GM12878 (cell line): ENCODE data around the gene SGMS1. TPM values are rescaled to one million over a fixed set of nuclear protein-coding genes. Genes with fewer than 3 reads are reported as not detected.

Source experiments
- ATAC-seq: fragments of 200-7000 bp; cut with Tn5 transposase; 3 replicates; pipeline ENCODE4 v1.9.1; 2020; ENCODE audit warnings: mild to moderate bottlenecking, moderate library complexity
- BruUV-seq: library from RNA; stranded (reverse); fragments of 400-500 nt; replicated peaks from 2 replicates; lab custom pipeline; 2021; lab: Mats Ljungman, UMichigan
- CTCF ChIA-PET: fragments of 300-600 bp; sonication (Branson Sonifier 250); formaldehyde crosslinking; extraction: SDS; loops from one replicate; lab custom pipeline; 2021; ENCODE audit warnings: inconsistent platforms; lab: Yijun Ruan, JAX
- POLR2A ChIA-PET: fragments of 350-600 bp; formaldehyde crosslinking; extraction: SDS; loops from one replicate; lab custom pipeline; 2021; ENCODE audit warnings: inconsistent platforms; lab: Charles Lee
- RAD21 ChIA-PET: fragments of 300-600 bp; sonication (Branson Sonifier 250); formaldehyde crosslinking; loops from one replicate; lab custom pipeline; 2023; ENCODE audit warnings: antibody characterized with exemption; ENCODE audit not compliant: unreplicated experiment; lab: Charles Lee
- SMC1A ChIA-PET: fragments of 300-600 bp; sonication (Branson Sonifier 250); formaldehyde crosslinking; loops from one replicate; lab custom pipeline; 2023; ENCODE audit not compliant: unreplicated experiment, uncharacterized antibody; lab: Charles Lee
- DNase-seq: peaks from one replicate; pipeline ENCODE4 v3.0.0-alpha.2; 2011; ENCODE audit warnings: low read depth, low spot score
- FAIRE-seq: peaks from 3 replicates; lab custom pipeline; 2011; peaks lifted over from hg19 to GRCh38; lab: Jason Lieb, UNC
- H2AFZ ChIP-seq: 2 replicates; pipeline ENCODE4 v1.6.0; 2011; ENCODE audit warnings: low read depth, low read length, control low read depth; ENCODE audit not compliant: control insufficient read depth
- H3K27ac ChIP-seq: 2 replicates; pipeline ENCODE4 v1.5.1; 2011; ENCODE audit warnings: control low read depth; ENCODE audit not compliant: control insufficient read depth, insufficient read depth
- H3K27me3 ChIP-seq, 2 experiments: replicated peaks in 1 of 2; 2 replicates each; pipeline versions ENCODE4 v1.6.0 to v1.6.1; 2011; ENCODE audit warnings: low read length in 1 of 2; ENCODE audit not compliant: control insufficient read depth in 2 of 2, insufficient read depth in 2 of 2
- H3K36me3 ChIP-seq, 2 experiments: 2 replicates each; pipeline ENCODE4 v1.5.1; 2011; ENCODE audit warnings: low read length in 1 of 2; ENCODE audit not compliant: control insufficient read depth in 2 of 2, insufficient read depth in 2 of 2
- H3K4me1 ChIP-seq: 2 replicates; pipeline ENCODE4 v1.6.1; 2011; ENCODE audit warnings: mild to moderate bottlenecking, low read length, moderate library complexity, mixed read lengths; ENCODE audit not compliant: control insufficient read depth, insufficient read depth
- H3K4me2 ChIP-seq: 2 replicates; pipeline ENCODE4 v1.6.0; 2011; ENCODE audit warnings: control low read depth; ENCODE audit not compliant: control insufficient read depth, insufficient read depth
- H3K4me3 ChIP-seq: fragments of 200-600 bp; sonication (generic); 2 replicates; pipeline ENCODE4 v1.5.1; 2016
- H3K79me2 ChIP-seq: 2 replicates; pipeline ENCODE4 v1.6.0; 2011; ENCODE audit warnings: low read length; ENCODE audit not compliant: control insufficient read depth, insufficient read depth
- H3K9ac ChIP-seq: 2 replicates; pipeline ENCODE4 v1.8.0; 2011; ENCODE audit warnings: low read length, control low read depth, mixed read lengths; ENCODE audit not compliant: control insufficient read depth, insufficient read depth
- H3K9me3 ChIP-seq: replicated peaks from 3 replicates; pipeline ENCODE4 v1.5.1; 2011; ENCODE audit warnings: mild to moderate bottlenecking, low read length; ENCODE audit not compliant: control insufficient read depth, insufficient read depth
- H4K20me1 ChIP-seq: 2 replicates; pipeline ENCODE4 v1.6.0; 2011; ENCODE audit not compliant: control insufficient read depth, insufficient read depth
- BACH1 ChIP-seq: fragments of 450-650 bp; IDR thresholded peaks from 2 replicates; pipeline ENCODE4 v1.6.1; 2017; ENCODE audit warnings: mild to moderate bottlenecking, borderline replicate concordance
- CBFB ChIP-seq: IDR thresholded peaks from 2 replicates; pipeline ENCODE4 v1.6.1; 2016; ENCODE audit warnings: antibody characterized with exemption, low read depth
- CBX5 ChIP-seq: sonication (generic); IDR thresholded peaks from 2 replicates; pipeline ENCODE4 v1.6.1; 2016; ENCODE audit warnings: low read depth, moderate library complexity, mild to moderate bottlenecking, inconsistent platforms
- EP300 ChIP-seq, 2 experiments: fragments of 150-350 bp in 1 of 2; IDR thresholded peaks; 2 replicates each; pipeline ENCODE4 v1.6.1; 2011 to 2012; ENCODE audit warnings: low read depth in 2 of 2, low read length in 2 of 2, borderline replicate concordance in 1 of 2, improper control_type of control experiment in 1 of 2, inconsistent platforms in 1 of 2; ENCODE audit not compliant: control insufficient read depth in 1 of 2
- JUND ChIP-seq: IDR thresholded peaks from 2 replicates; pipeline ENCODE4 v1.6.1; 2012; ENCODE audit warnings: low read depth, mild to moderate bottlenecking, low read length, improper control_type of control experiment, moderate library complexity
- MTA2 ChIP-seq: fragments of 450-650 bp; IDR thresholded peaks from 2 replicates; pipeline ENCODE4 v1.6.1; 2016; ENCODE audit warnings: low read depth, mild to moderate bottlenecking, moderate library complexity
- MXI1 ChIP-seq: fragments of 150-350 bp; IDR thresholded peaks from 2 replicates; pipeline ENCODE4 v1.6.1; 2011; ENCODE audit warnings: low read depth, mild to moderate bottlenecking, inconsistent platforms, low read length, improper control_type of control experiment
- NFYB ChIP-seq: IDR thresholded peaks from 2 replicates; pipeline ENCODE4 v1.6.1; 2011; ENCODE audit warnings: low read depth, mild to moderate bottlenecking, low read length, improper control_type of control experiment, moderate library complexity; ENCODE audit not compliant: insufficient read depth
- PAX5 ChIP-seq: IDR thresholded peaks from 2 replicates; pipeline ENCODE4 v1.6.1; 2011; ENCODE audit warnings: low read depth, low read length, borderline replicate concordance
- SMC3 ChIP-seq: IDR thresholded peaks from 2 replicates; pipeline ENCODE4 v1.6.1; 2011; ENCODE audit warnings: low read length, improper control_type of control experiment, borderline replicate concordance
- SRF ChIP-seq, 2 experiments: IDR thresholded peaks; 2 replicates each; pipeline ENCODE4 v1.6.1; 2011; ENCODE audit warnings: low read depth in 2 of 2, low read length in 2 of 2, mild to moderate bottlenecking in 1 of 2, moderate library complexity in 1 of 2
- TBL1XR1 ChIP-seq: IDR thresholded peaks from 2 replicates; pipeline ENCODE4 v1.6.1; 2012; ENCODE audit warnings: low read depth, low read length, improper control_type of control experiment
- TCF3 ChIP-seq: IDR thresholded peaks from 2 replicates; pipeline ENCODE4 v1.6.1; 2012; ENCODE audit warnings: low read depth, mild to moderate bottlenecking, low read length, borderline replicate concordance; ENCODE audit not compliant: insufficient read depth
- YY1 ChIP-seq: IDR thresholded peaks from 2 replicates; pipeline ENCODE4 v1.6.1; 2011; ENCODE audit warnings: low read depth, mild to moderate bottlenecking, low read length
- ZNF207 ChIP-seq: fragments of 450-650 bp; IDR thresholded peaks from 2 replicates; pipeline ENCODE4 v1.6.1; 2014; ENCODE audit warnings: antibody characterized with exemption, mild to moderate bottlenecking, borderline replicate concordance
- ZNF217 ChIP-seq: fragments of 450-650 bp; IDR thresholded peaks from 2 replicates; pipeline ENCODE4 v1.6.1; 2017; ENCODE audit warnings: antibody characterized with exemption, mild to moderate bottlenecking
- WGBS: methylation state at CpG from one replicate; pipeline ENCODE4 v1.1.6; 2016; ENCODE audit warnings: low lambda C conversion rate; ENCODE audit not compliant: insufficient replicate concordance, insufficient coverage; ENCODE audit errors: missing lambda C conversion rate; 5-methylcytosine and 5-hydroxymethylcytosine counted together
- in situ Hi-C: fragments of 300-500 bp; cut with MboI; formaldehyde crosslinking; loops from 9 replicates; pipeline ENCODE4 v1.14.3; 2018; ENCODE audit warnings: mixed read lengths
- intact Hi-C: fragments of 100-400 bp; cut with micrococcal nuclease; formaldehyde crosslinking; loops from one replicate; pipeline ENCODE4 v1.14.2; 2022; ENCODE audit not compliant: unreplicated experiment
- polyA plus RNA-seq, 11 experiments: library from polyadenylated mRNA; depleted of rRNA in 4 of 11; unstranded in 6 of 11; stranded (reverse) in 5 of 11; fragments of >200 nt; fragmentation: Nextera tagmentation in 4 of 11; fragmentation: Illumina TruSeq in 1 of 11; extraction: Ambion mirVana in 4 of 11; extraction: Trizol in 1 of 11; gene quantifications; 1 replicate in 1 of 11; 2 replicates in 10 of 11; pipeline versions ENCODE4 v1.2.1 to v1.2.3, GENCODE V29; 2011 to 2016; ENCODE audit warnings: inconsistent platforms in 2 of 11, missing spikeins in 2 of 11, low read depth in 1 of 11
- total RNA-seq, 4 experiments: library from RNA; depleted of rRNA in 3 of 4; stranded (reverse); fragments of >200 nt in 3 of 4; fragmentation: Illumina TruSeq in 1 of 4; extraction: Trizol in 1 of 4; gene quantifications; 2 replicates each; pipeline versions ENCODE4 v1.2.1 to v1.2.3, GENCODE V29; 2013 to 2021
- TF ChIP-seq, protein P1 (sequence below): IDR thresholded peaks from 2 replicates; pipeline ENCODE4 v1.6.1; 2011; ENCODE audit warnings: borderline replicate concordance, low read depth, mild to moderate bottlenecking, moderate library complexity, low read length; ENCODE audit not compliant: insufficient read depth, poor library complexity, severe bottlenecking
- TF ChIP-seq, protein P2 (sequence below): fragments of 450-650 bp; IDR thresholded peaks from 2 replicates; pipeline ENCODE4 v1.6.1; 2016; ENCODE audit warnings: mild to moderate bottlenecking

The SGMS1 gene
- total and polyA plus RNA-seq, 10 of the 15 experiments (the other 5 are each of a cell fraction or from before 2014, with no cell fraction given) = 1.4 to 14.5 (median 4.9) TPM

DNA sequence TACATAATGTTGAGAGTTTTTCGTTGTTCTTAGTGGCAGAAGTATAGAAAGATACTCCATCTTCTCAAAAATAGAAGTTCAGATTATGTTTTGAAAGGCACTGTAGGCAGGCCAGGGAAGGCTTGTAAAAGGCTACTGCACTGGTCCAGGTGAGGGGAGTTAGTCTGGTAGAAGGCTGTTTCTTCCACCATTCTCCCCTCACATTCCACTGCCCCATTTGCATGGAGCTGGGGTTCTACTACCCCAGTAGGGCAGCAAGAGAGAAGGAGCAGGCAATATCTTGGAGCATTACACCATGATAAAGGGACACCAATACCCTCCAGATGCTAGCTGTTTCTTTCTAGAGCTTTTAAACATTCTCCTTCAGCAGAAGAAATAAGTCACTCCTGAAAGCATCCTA is 16.5 kb upstream of the SGMS1 start (continued):
- TF ChIP-seq NFYB = no peak
- TF ChIP-seq, protein P1, sequence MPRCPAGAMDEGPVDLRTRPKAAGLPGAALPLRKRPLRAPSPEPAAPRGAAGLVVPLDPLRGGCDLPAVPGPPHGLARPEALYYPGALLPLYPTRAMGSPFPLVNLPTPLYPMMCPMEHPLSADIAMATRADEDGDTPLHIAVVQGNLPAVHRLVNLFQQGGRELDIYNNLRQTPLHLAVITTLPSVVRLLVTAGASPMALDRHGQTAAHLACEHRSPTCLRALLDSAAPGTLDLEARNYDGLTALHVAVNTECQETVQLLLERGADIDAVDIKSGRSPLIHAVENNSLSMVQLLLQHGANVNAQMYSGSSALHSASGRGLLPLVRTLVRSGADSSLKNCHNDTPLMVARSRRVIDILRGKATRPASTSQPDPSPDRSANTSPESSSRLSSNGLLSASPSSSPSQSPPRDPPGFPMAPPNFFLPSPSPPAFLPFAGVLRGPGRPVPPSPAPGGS = no peak
- TF ChIP-seq BACH1 = no peak

DNA sequence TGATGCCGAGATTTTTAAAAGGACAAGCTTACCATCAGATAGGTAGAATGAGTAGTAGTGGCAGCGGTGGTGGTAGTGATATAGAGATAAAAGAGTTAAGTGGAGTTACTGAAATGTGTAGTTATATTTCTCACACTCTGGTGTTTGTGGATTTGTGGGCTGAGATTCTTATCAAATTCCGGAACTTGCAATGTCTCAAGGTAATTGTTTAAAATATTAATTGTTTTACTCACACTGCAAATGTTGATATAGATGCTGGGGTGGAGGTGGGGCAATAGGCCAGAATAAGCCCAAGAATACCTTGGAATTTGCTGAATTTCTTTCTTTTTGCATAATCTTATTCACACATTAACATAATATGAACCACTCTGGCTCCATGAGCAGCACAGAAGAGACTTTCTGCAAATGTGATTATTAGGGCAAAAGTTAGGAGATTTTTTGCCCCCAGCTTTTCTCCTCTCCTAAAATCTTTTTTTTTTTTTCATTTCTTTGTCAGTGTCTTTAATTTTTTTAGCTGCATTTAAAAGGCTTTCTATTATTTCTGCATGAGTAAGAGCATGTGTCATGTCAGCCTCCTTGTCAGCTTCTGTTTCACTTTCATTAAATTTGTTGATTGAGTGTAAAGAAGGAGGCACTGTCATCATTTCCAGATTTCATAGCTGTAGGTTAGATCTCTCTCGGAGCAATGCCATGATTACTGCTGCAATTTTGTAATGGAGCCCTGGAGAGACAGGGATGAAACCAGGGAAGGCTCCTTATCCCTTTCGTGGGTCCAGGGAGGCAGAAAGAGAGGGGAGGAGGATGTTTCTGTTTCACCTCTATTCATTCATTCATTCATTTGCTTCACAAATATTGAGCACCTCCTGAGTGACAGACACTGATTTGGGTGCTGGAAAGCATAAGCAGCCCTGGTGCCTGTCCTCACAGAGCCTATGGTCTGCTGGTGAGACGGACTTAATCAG is 13.1 kb upstream of the SGMS1 start:
- peak overlapping the region; percentile 9; the same call in 1 of the 2 replicates for H3K9ac ChIP-seq
- ChIA-PET RAD21 (interaction anchor here (1.2 to 2.7 kb wide), 5 partner anchors 11 to 268 kb away, joined by 3 to 15 read pairs (median 7); no protein-coding TSS in a partner anchor), SMC1A (interaction anchor here (0.7 to 7.1 kb wide), 13 partner anchors 11 to 377 kb away, joined by 3 to 105 read pairs (median 3); no protein-coding TSS in a partner anchor), CTCF (interaction anchor here (0.6 to 2.7 kb wide), 10 partner anchors 11 to 300 kb away, joined by 3 to 12 read pairs (median 4); no protein-coding TSS in a partner anchor), POLR2A (interaction anchor here (0.6 to 1.6 kb wide), 8 partner anchors 9 to 1098 kb away, joined by 3 to 6 read pairs (median 4); partner anchors contain the start of gene ERCC6)
- in situ Hi-C loops = loop anchor here (25.0 kb wide), 1 partner anchor 1450 kb away; the partner anchor contains the start of gene TMEM273
- peak overlapping the region; percentile 75 for H3K4me2 ChIP-seq
- no peak for DNase-seq
- no peak overlapping the region for H3K4me3 ChIP-seq
- H3K27ac ChIP-seq = no peak overlapping the region
- peaks cover 8% of the 10 kb centered on the region; the same call in 1 of the 2 replicates for H3K4me1 ChIP-seq
- H4K20me1 ChIP-seq = no peaks in the 10 kb centered on the region
- no peaks in the 10 kb centered on the region for H3K36me3 ChIP-seq
- H3K9me3 ChIP-seq = no peaks in the 10 kb centered on the region
- H3K79me2 ChIP-seq = no peaks in the 10 kb centered on the region
- ATAC-seq = peak; percentile 97
- peak overlapping the region; percentile 73 for H2AFZ ChIP-seq
- intact Hi-C loops = no loop called here
- WGBS = 57% methylated on average over 6 of the region's 6 CpGs
- no TSS peak for BruUV-seq
- peak; percentile 52 for FAIRE-seq
- H3K27me3 ChIP-seq = no peaks in the 10 kb centered on the region
- TF ChIP-seq ZNF217 = 0 out of 2 replicates have a peak, but pooled peaks have one; percentile 21
- TF ChIP-seq SMC3 = no peak
- no peak for TF ChIP-seq TBL1XR1
- TF ChIP-seq YY1 = peak; percentile 87
- TF ChIP-seq PAX5 = no peak
- 0 out of 4 replicates have a peak, but pooled peaks of 1 of the 2 experiments have one; percentile 26 for TF ChIP-seq EP300 (IDR thresholded peaks at IDR 0.05; ENCODE audit: borderline replicate concordance in 1 of 2, control insufficient read depth in 1 of 2, low read depth in 2 of 2, low read length in 2 of 2)
- no peak for TF ChIP-seq CBX5
- peak; percentile 85 for TF ChIP-seq MTA2
- TF ChIP-seq SRF (IDR thresholded peaks at IDR 0.05; ENCODE audit: low read depth in 2 of 2, low read length in 2 of 2) = no peak
- TF ChIP-seq, protein P2, sequence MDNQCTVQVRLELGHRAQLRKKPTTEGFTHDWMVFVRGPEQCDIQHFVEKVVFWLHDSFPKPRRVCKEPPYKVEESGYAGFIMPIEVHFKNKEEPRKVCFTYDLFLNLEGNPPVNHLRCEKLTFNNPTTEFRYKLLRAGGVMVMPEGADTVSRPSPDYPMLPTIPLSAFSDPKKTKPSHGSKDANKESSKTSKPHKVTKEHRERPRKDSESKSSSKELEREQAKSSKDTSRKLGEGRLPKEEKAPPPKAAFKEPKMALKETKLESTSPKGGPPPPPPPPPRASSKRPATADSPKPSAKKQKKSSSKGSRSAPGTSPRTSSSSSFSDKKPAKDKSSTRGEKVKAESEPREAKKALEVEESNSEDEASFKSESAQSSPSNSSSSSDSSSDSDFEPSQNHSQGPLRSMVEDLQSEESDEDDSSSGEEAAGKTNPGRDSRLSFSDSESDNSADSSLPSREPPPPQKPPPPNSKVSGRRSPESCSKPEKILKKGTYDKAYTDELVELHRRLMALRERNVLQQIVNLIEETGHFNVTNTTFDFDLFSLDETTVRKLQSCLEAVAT = peak; percentile 61
- no peak for TF ChIP-seq CBFB
- TF ChIP-seq TCF3 = no peak
- no peak for TF ChIP-seq ZNF207
- TF ChIP-seq MXI1 = peak; percentile 40; the same call in 1 of the 2 replicates
- TF ChIP-seq JUND = no peak
